ENCODE data around the gene C8B.

C8B gene

GRCh38 chr1:56927986-56928385 is 37.8 kb downstream of the C8B start:
- DNase-seq, result no peak

- DNase-seq, result no peak
These were observed 38.6 kb downstream of the C8B start for GRCh38 chr1:56927171-56927570.

- DNase-seq, result no peak
These were observed 40.6 kb downstream of the C8B start for GRCh38 chr1:56925193-56925592.

- no peak for DNase-seq
These were observed 41.7 kb downstream of the C8B start for GRCh38 chr1:56924116-56924515.

GRCh38 chr1:56923201-56923600 is 42.6 kb downstream of the C8B start:
- DNase-seq, result no peak

- no peak for DNase-seq
These were observed 43.3 kb downstream of the C8B start for GRCh38 chr1:56922507-56922906.

- DNase-seq, result no peak
These were observed 43.7 kb downstream of the C8B start for GRCh38 chr1:56922070-56922469.

- DNase-seq, result no peak
These were observed 44.3 kb downstream of the C8B start for GRCh38 chr1:56921479-56921878.

GRCh38 chr1:56920591-56921001 is 45.2 kb downstream of the C8B start:
- DNase-seq, result no peak

- no peak for DNase-seq
These were observed 48.5 kb downstream of the C8B start for GRCh38 chr1:56917356-56917755.

GRCh38 chr1:56916630-56917029 is 49.2 kb downstream of the C8B start:
- DNase-seq, result no peak

- DNase-seq, result no peak
These were observed 49.9 kb downstream of the C8B start for GRCh38 chr1:56915960-56916359.

GRCh38 chr1:56912325-56912724 is 53.5 kb downstream of the C8B start:
- DNase-seq, result no peak

GRCh38 chr1:56911098-56911938 is 54.5 kb downstream of the C8B start:
- no peak for DNase-seq

- DNase-seq, result no peak
These were observed 55.3 kb downstream of the C8B start for GRCh38 chr1:56910441-56910985.

- DNase-seq, result no peak
These were observed 57.1 kb downstream of the C8B start for GRCh38 chr1:56908619-56909221.

- no peak for DNase-seq
These were observed 60.1 kb downstream of the C8B start for GRCh38 chr1:56905667-56906066.

GRCh38 chr1:56904663-56905397 is 61.0 kb downstream of the C8B start:
- no peak for DNase-seq

- DNase-seq, result no peak
These were observed 62.0 kb downstream of the C8B start for GRCh38 chr1:56903778-56904177.

- no peak for DNase-seq
These were observed 64.1 kb downstream of the C8B start for GRCh38 chr1:56901716-56902115.

GRCh38 chr1:56898879-56899278 is 66.9 kb downstream of the C8B start:
- DNase-seq, result no peak

GRCh38 chr1:56898005-56898373 is 67.8 kb downstream of the C8B start:
- no peak for DNase-seq

- DNase-seq, result no peak
These were observed 68.4 kb downstream of the C8B start for GRCh38 chr1:56897150-56898004.

Data from NCI-H1092 (cell line).